AG04450 (cell line): ENCODE data around the gene PRC1. TPM values are rescaled to one million over a fixed set of nuclear protein-coding genes. Genes with fewer than 3 reads are reported as not detected.

Experiments used
- CTCF ChIA-PET: fragments of 300-600, 350-600 bp; formaldehyde crosslinking; extraction: SDS; loops from one replicate; lab custom pipeline; 2022; ENCODE audit warnings: antibody characterized with exemption, inconsistent platforms; lab: Charles Lee
- POLR2A ChIA-PET: fragments of 350-600 bp; formaldehyde crosslinking; extraction: SDS; loops from one replicate; lab custom pipeline; 2021; ENCODE audit warnings: antibody characterized with exemption, inconsistent platforms; lab: Yijun Ruan, JAX
- DNase-seq: peaks from one replicate; pipeline ENCODE4 v3.0.0-alpha.2; 2011; ENCODE audit warnings: low read depth, low spot score
- H3K27ac ChIP-seq: one replicate; pipeline ENCODE4 v1.5.1; 2012; ENCODE audit warnings: low read depth, low read length, control low read depth
- H3K27me3 ChIP-seq: one replicate; pipeline ENCODE4 v1.6.0; 2012; ENCODE audit warnings: low read length; ENCODE audit not compliant: control insufficient read depth, insufficient read depth
- H3K4me3 ChIP-seq: 2 replicates; pipeline ENCODE4 v1.5.1; 2011; ENCODE audit warnings: mild to moderate bottlenecking, low read depth, low read length, control low read depth
- H3K9me3 ChIP-seq: 2 replicates; pipeline ENCODE4 v1.5.1; 2012; ENCODE audit warnings: low read length; ENCODE audit not compliant: control insufficient read depth, insufficient read depth
- polyA plus RNA-seq: library from polyadenylated mRNA; depleted of rRNA; stranded (reverse); fragments of >200 nt; gene quantifications from 2 replicates; pipeline ENCODE4 v1.2.3, GENCODE V29; 2011
- TF ChIP-seq, protein P1 (sequence below): IDR thresholded peaks from 2 replicates; pipeline ENCODE4 v1.5.1; 2011; ENCODE audit warnings: low read depth, low read length, control low read depth, inconsistent platforms

Gene PRC1
- polyA plus RNA-seq, 1 experiment, result 77.5 TPM

DNA sequence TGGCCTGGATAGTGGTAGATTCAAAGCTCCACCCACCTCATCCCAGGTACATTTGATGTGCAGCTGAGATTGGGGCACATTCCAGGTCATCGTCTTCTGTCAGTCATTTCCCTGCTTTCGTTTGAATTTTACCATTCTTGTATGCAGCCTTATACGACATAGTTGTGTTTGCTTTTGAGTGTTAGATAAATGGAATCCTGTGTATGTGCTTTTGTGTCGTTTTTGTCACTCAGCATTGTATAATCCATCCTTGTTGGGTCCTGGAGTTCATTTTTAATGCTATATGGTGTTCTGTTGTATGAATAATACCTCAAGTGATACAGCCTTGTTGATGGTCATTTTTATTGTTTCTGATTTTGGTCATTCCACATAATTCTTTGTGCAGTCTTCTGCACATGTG is 32.3 kb downstream of the PRC1 start:
- TF ChIP-seq, protein P1, sequence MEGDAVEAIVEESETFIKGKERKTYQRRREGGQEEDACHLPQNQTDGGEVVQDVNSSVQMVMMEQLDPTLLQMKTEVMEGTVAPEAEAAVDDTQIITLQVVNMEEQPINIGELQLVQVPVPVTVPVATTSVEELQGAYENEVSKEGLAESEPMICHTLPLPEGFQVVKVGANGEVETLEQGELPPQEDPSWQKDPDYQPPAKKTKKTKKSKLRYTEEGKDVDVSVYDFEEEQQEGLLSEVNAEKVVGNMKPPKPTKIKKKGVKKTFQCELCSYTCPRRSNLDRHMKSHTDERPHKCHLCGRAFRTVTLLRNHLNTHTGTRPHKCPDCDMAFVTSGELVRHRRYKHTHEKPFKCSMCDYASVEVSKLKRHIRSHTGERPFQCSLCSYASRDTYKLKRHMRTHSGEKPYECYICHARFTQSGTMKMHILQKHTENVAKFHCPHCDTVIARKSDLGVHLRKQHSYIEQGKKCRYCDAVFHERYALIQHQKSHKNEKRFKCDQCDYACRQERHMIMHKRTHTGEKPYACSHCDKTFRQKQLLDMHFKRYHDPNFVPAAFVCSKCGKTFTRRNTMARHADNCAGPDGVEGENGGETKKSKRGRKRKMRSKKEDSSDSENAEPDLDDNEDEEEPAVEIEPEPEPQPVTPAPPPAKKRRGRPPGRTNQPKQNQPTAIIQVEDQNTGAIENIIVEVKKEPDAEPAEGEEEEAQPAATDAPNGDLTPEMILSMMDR, result no peak
- no peak for DNase-seq
- ChIA-PET POLR2A (no interaction called here), CTCF (interaction anchor here (0.8 to 8.7 kb wide), 2 partner anchors 27 to 87 kb away, joined by 3 to 157 read pairs; partner anchors contain the start of gene UNC45A)
- H3K27me3 ChIP-seq, result no peaks in the 10 kb centered on the region
- H3K4me3 ChIP-seq, result no peak overlapping the region
- H3K9me3 ChIP-seq, result no peaks in the 10 kb centered on the region
- no peak overlapping the region for H3K27ac ChIP-seq

DNA sequence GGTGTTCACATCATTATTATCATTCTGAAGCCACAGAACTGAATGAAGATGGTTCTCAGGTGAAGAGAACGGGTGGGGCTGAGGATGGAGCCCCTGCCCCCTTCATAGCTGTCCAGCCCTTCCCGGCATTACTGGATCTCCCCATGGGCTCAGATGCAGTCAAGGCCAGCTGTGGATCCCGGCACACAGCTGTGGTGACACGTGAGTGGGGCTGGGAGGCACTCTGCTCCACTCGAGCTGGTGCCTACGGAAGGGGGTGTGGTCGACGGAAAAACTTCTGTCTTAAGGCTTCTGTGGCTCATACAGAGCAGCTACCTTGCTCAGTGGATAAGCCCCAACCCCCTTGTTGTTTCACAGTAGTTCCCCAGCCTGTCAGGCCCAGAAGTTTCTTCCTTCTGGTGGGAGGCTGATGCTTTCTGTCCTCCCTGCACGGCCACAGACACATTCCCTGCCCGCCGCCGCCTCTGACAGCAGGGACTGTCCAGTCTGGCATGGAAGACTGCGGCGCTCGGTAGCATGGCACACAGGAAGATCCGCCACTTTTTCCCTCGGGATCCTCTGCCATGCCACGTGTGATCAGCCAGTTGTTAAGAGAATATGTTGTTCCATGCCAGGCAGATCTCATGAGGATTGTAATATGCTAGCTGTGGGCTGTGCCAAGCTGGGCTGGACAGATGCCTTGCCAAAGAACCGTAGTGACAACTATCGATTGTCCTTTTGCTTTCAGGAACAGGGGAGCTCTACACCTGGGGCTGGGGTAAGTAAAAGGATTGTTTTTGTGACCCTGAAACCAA is 33.8 kb downstream of the PRC1 start:
- Histone ChIP-seq H3K27ac (no peak overlapping the region), H3K9me3 (no peaks in the 10 kb centered on the region), H3K4me3 (no peak overlapping the region), H3K27me3 (no peaks in the 10 kb centered on the region)
- CTCF ChIA-PET, result interaction anchor here (0.7 to 8.7 kb wide), 4 partner anchors 26 to 341 kb away, joined by 3 to 157 read pairs (median 34); partner anchors contain the start of genes HDDC3 and UNC45A
- TF ChIP-seq, protein P1, result no peak
- POLR2A ChIA-PET, result no interaction called here
- DNase-seq, result no peak

DNA sequence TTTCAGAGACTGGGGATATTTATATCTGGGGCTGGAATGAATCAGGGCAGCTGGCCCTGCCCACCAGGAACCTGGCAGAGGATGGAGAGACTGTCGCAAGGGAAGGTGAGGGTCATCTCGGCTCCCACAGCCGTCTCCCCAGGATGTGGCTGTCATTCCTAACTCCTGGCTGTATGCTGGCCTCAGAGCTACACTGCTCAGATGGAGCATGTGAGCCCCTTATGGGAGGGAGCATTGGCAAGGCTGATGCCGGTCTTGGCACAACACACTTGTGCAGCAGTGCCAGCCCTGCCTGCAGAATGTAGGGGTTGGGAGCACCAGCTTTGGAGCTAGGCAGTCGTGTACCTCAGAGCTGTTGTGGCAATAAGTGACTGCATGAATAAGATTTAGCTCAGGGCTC is 34.4 kb downstream of the PRC1 start:
- Histone ChIP-seq H3K27me3 (no peaks in the 10 kb centered on the region), H3K9me3 (peaks cover 1% of the 10 kb centered on the region; the same call in 1 of the 2 replicates), H3K27ac (no peak overlapping the region), H3K4me3 (no peak overlapping the region)
- ChIA-PET CTCF (interaction anchor here (0.7 to 8.7 kb wide), 4 partner anchors 26 to 340 kb away, joined by 3 to 157 read pairs (median 34); partner anchors contain the start of genes HDDC3 and UNC45A), POLR2A (no interaction called here)
- DNase-seq, result no peak
- TF ChIP-seq, protein P1, result no peak

DNA sequence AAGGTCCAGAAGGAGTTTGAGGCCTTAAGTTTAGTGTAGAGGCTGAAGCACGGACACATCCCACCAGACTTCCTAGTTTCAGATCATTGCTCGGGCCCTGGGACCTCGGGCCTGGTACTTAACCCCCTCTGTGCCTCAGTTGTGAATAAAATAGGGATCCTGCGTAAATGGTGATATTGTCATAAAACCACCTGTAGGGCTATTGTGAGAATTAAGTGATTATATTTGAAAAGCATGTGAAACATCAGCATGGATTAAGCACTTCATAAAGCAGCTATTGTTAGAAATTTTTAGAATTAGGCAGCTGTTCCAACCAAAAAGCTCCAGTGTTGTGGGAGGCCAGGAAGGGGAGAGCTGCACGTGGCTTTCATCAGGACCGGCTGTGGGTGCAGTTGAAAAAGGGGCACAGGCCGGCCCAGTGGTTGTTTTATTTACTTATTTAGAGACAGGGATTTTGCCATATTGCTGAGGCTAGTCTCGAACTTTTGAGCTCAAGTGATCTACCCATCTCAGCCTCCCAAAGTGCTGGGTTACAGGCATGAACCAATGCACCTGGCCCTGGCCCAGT is 35.2 kb downstream of the PRC1 start:
- TF ChIP-seq, protein P1, result no peak
- peaks cover 3% of the 10 kb centered on the region; the same call in 1 of the 2 replicates for H3K9me3 ChIP-seq
- no peak overlapping the region for H3K4me3 ChIP-seq
- no peak overlapping the region for H3K27ac ChIP-seq
- CTCF ChIA-PET, result interaction anchor here (0.7 to 8.7 kb wide), 8 partner anchors 13 to 314 kb away, joined by 3 to 157 read pairs (median 34); partner anchors contain the start of genes HDDC3 and UNC45A
- POLR2A ChIA-PET, result no interaction called here
- no peak for DNase-seq
- no peaks in the 10 kb centered on the region for H3K27me3 ChIP-seq
